SH-SY5Y (cell line): ENCODE data around the gene DERL2.

Experiments used
- GATA2 ChIP-seq: IDR thresholded peaks from 2 replicates; pipeline ENCODE4 v1.6.1; 2011; ENCODE audit warnings: mild to moderate bottlenecking, low read depth, low read length
- GATA3 ChIP-seq: IDR thresholded peaks from 2 replicates; pipeline ENCODE4 v1.6.1; 2011; ENCODE audit warnings: low read depth, mild to moderate bottlenecking, low read length, moderate library complexity

The DERL2 gene

DNA sequence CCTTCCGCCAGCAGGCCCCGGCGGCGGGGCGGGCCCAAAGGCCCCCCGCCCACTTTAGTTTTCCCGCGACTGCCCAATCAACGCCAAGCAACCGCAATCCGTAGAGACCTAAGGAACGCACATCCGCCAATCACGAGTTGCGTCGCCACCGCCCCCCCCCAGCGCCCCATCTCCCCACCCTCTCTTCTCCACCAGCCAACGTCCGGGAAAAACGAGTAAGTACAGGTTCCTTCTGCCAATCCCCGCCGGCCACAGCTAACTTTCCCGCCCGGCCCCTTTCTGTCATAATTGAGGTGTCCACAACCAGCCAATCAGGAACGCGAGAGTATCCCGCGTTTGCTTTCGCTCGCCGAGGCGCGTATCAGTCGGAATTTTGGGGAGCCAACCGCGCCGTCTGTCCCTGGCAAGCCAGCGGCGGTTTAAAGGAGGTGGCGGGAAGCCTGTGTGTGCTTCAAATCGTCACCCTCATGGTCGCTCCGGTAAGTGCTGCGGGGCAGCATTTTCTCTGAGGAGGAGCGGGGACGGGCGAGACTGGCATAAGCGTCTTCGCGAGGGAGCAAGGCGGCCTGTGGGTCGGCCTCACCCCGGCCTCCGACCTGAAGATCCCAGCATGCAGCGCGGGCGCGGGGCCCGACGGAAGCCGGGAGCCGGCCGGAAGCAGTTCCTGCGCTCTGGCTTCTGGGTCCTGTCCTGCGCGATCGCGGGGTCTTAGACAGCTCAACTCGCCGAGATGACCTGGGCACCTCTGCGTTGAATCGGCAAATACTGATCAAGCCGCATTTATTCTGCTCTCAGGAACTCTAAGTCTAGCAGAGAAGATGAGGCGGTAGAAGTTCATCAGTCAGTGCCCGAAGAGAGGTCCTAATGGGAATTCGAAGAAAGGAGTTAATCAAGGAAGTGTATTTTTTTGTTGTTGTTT, 487 bp upstream of the DERL2 start, which contains the start of gene MIS12:
MIS12 (plus strand) TSS at position 361 of the 919 bp plus-strand sequence. CDS start 2,297 bp downstream, outside the sequence.
- no peak for TF ChIP-seq GATA2
- no peak for TF ChIP-seq GATA3

- TF ChIP-seq GATA3 = no peak
- TF ChIP-seq GATA2 = no peak
These were observed 4.5 kb downstream of the DERL2 start for GRCh38 chr17:5481451-5481850.

GRCh38 chr17:5480962-5481361, 5.0 kb downstream of the DERL2 start:
- no peak for TF ChIP-seq GATA2
- no peak for TF ChIP-seq GATA3

DNA sequence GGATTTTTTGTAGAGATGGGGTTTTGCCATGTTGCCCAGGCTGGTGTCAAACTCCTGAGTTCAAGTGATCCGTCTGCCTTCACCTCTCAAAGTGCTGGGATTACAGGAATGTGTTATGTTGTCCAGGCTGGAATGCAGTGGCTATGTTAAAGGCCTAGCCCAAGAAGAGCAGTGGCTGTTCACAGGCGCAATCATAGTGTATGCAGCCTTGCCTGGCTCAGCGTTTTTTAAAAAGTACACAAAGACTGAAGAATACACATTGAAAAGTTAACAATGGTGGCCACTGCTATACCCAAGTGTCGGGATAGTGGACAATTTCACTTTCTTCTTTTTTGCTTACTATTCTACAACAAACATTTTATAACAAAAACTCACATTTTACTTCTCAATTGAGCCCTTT, 7.0 kb downstream of the DERL2 start:
- no peak for TF ChIP-seq GATA2
- TF ChIP-seq GATA3 = no peak

GRCh38 chr17:5473906-5474305, 12.1 kb downstream of the DERL2 start:
- TF ChIP-seq GATA2 (no peak), GATA3 (no peak)

DNA sequence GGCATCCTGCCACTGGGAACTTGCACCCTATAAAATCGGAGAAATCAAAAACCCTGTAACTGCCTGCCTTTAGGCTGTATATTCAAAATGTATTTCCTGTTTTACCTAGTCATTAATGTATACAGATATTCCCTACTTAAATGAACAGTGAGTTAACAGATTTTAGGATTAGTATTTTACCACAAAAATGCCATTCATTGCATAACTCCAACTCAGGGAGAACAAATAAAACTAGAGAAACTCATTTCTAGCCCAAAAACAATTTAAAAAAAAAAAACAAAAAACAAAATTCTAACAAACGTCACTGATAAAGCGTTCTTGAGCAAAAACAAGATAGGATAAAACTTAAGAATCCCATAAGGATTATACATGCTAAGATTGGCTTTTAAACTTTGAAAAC, 13.5 kb downstream of the DERL2 start:
- TF ChIP-seq GATA2 = no peak
- TF ChIP-seq GATA3 = no peak

DNA sequence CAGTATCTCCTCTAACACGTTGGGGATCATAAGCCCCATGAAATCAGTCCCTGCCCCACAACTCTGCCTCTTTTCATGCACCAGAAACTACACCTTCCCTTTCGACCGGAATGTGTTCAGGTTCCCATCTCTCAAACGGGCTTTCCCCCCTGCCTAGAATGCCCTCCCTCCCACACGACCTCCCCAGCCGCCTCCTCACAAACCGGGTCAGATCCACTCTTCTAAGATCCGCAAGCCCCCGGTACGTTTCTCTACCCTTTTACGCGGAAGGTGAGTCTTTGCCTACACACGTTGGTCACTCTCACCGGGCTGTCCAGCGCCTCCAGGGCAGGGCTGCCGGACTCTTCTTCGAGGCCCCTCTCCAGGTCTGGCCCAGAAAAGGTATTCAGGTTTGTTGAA, 17.9 kb downstream of the DERL2 start:
- TF ChIP-seq GATA2 (no peak), GATA3 (no peak)

DNA sequence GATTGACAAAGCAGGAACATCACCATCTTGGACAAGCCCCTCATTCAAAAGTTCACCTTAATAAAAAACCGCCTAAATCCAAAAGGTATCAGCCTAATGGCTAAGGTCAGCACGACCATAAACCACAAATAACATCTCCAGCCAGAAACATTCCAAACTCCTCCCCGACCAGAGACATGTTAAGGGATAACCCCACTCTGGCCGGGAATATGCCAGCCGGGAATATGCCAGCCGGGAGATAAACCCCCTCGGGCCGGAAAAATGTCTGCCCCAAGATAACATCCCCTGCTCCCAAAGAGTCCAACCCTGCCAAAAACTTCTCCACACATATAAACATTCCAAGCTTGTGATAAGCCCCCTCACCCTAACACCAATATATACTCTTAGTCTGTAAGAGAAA, 18.6 kb downstream of the DERL2 start:
- no peak for TF ChIP-seq GATA3
- no peak for TF ChIP-seq GATA2

DNA sequence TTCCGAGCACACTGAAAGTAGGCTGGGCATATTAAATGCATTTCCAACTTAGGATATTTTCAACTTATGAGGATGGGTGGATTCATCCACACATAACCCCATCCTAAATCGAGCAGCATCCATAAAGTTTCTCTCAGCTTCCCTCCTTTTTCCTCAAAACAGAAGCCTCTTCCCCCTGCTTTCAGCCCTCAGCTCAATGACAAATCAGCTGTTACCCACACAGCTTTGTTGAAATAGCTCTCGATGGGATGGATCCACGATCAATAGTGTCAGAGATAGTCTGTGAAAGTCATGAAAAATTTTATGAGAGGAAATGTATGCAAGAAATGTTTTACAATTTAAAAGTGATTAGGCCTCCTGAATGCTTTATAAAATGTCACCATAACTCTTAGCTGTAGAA, 19.7 kb downstream of the DERL2 start:
- TF ChIP-seq GATA2 = no peak
- no peak for TF ChIP-seq GATA3

DNA sequence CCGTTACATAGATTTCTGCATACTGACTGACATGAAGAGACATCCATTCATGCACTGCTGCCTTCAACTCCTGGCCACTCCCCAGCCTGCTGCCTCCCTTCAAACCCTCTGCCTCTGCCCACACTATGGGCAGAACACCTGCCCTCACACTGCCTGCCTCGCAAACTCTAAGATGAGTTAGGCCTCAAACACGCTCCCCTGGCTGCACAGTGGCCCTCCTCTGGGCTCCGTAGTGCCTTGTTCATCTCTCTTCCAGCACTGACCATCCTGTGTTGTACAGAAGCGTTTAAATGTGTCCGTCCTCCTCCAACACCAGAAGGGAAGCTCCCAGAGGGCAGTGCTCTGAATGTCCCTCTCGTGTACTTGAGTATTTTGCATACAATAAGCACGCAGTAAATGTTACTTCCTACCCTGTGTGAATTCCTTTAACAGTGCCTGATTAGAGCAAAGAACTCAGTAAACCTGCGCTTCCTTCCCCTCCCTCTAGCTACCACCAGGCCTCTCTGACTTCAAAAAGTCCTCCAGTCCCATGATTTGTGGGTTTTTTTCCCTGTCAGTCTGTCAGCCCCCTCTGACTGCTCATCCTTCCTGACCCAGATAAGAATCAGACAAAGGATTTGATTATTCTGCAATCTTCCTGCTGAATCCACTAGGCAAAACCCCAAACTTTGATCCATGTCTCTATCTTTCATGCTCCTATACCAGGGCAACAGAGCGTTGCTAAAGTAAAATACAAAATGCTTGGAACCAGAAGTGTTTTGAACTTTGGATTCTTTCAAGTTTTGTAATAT, 21.1 kb downstream of the DERL2 start:
- TF ChIP-seq GATA3 (no peak), GATA2 (no peak)

GRCh38 chr17:5446786-5447185, 39.2 kb downstream of the DERL2 start:
- TF ChIP-seq GATA2 = no peak
- no peak for TF ChIP-seq GATA3

DNA sequence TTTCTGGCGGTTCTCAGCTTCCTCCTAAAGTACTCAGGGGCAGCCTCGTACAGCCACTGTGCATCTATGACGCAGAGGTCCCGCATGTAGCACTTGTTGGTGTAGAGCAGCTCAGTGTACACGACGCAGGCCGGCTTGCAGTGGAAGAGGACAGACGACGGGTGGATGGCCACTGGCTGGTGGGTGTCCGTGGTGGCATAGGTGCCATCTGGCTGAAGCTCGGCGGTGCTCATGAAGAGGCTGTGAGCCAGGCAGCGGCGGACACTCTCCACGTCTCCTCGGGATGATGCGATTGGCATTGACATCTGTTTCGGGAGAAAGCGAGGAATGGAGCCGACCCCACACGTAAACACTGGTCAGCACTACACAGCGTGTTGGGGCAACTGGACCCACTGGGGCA, 41.8 kb downstream of the DERL2 start:
- TF ChIP-seq GATA3 = no peak
- no peak for TF ChIP-seq GATA2

GRCh38 chr17:5443728-5444127, 42.2 kb downstream of the DERL2 start:
- no peak for TF ChIP-seq GATA3

DNA sequence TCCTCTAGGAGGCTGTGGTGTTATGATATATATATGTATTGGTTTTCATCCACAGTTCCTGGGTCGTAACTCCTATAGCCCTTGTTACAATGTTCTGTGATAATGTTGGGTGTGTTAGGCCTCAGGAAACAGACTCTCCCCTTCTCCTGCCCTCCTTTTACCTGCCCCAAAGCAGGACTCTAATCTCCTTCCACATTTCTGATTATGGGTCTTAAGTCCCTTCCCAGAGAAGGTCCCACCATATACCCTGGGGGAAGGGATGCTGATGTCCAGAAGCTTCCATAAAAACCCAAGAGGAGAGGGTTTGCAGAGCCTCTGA, 46.6 kb downstream of the DERL2 start:
- no peak for TF ChIP-seq GATA3
- no peak for TF ChIP-seq GATA2
